HG02610 (cell line): ENCODE measurements around the gene GNG7.

Experiments
- ATAC-seq: cut with Tn5 transposase; IDR thresholded peaks from one replicate; pipeline ENCODE4 v1.9.1; 2021; ENCODE audit warnings: mild to moderate bottlenecking, moderate library complexity; ENCODE audit not compliant: unreplicated experiment

Gene GNG7

GRCh38 chr19:2702170-2703076 is at the start of gene GNG7:
Gene GNG7 (minus strand): TSS chr19:2702694. CDS start chr19:2520688, 182,006 bp downstream.
- ATAC-seq, result peak; percentile 74

- ATAC-seq, result no peak
These were observed 48.9 kb upstream of the GNG7 start for GRCh38 chr19:2751438-2751830.

- no peak for ATAC-seq
These were observed 48.4 kb upstream of the GNG7 start for GRCh38 chr19:2750808-2751437.

- ATAC-seq, result no peak
These were observed 44.9 kb upstream of the GNG7 start for GRCh38 chr19:2747349-2747748.

GRCh38 chr19:2744113-2744512 is 41.6 kb upstream of the GNG7 start:
- no peak for ATAC-seq

GRCh38 chr19:2743099-2743498 is 40.6 kb upstream of the GNG7 start:
- ATAC-seq, result no peak

- no peak for ATAC-seq
These were observed 37.8 kb upstream of the GNG7 start for GRCh38 chr19:2740314-2740656.

- ATAC-seq, result peak; percentile 91
These were observed 37.3 kb upstream of the GNG7 start, which contains the start of gene SLC39A3 for GRCh38 chr19:2739602-2740313. Gene SLC39A3 (minus strand): TSS chr19:2740017. CDS start chr19:2737257, 2,760 bp downstream.

GRCh38 chr19:2736550-2737190 is 34.2 kb upstream of the GNG7 start:
- ATAC-seq, result no peak

- ATAC-seq, result no peak
These were observed 32.9 kb upstream of the GNG7 start for GRCh38 chr19:2735374-2735773.

- no peak for ATAC-seq
These were observed 32.2 kb upstream of the GNG7 start for GRCh38 chr19:2734589-2735288.

- no peak for ATAC-seq
These were observed 31.6 kb upstream of the GNG7 start for GRCh38 chr19:2733930-2734588.

GRCh38 chr19:2732883-2733282 is 30.4 kb upstream of the GNG7 start:
- ATAC-seq, result no peak

- ATAC-seq, result no peak
These were observed 29.7 kb upstream of the GNG7 start for GRCh38 chr19:2732157-2732725.

- ATAC-seq, result no peak
These were observed 28.9 kb upstream of the GNG7 start for GRCh38 chr19:2731181-2731995.

GRCh38 chr19:2729943-2730818 is 27.7 kb upstream of the GNG7 start:
- no peak for ATAC-seq

- ATAC-seq, result no peak
These were observed 26.4 kb upstream of the GNG7 start for GRCh38 chr19:2728783-2729387.

- no peak for ATAC-seq
These were observed 25.1 kb upstream of the GNG7 start for GRCh38 chr19:2727640-2727944.
